Subcutaneous abdominal adipose tissue (tissue), 5 donors: ENCODE measurements around the gene CES1.
"Not testable (repeated sequence)": the region's sequence is repeated elsewhere in the genome, so short reads cannot be mapped to it uniquely, and the experiment has no call there.

ENCODE experiments used
- H3K27ac ChIP-seq: one replicate; pipeline ENCODE4 v1.7.0; 2013; ENCODE audit warnings: low read depth, mild to moderate bottlenecking, inconsistent platforms, low read length, moderate library complexity
- H3K27me3 ChIP-seq, 5 donors: one replicate each; pipeline ENCODE4 v1.7.0; 2013; ENCODE audit warnings: low read length in 5 of 5, inconsistent platforms in 1 of 5; ENCODE audit not compliant: control insufficient read depth in 5 of 5, insufficient read depth in 4 of 5
- H3K36me3 ChIP-seq, 5 donors: one replicate each; pipeline ENCODE4 v1.7.0; 2013; ENCODE audit warnings: low read length in 5 of 5; ENCODE audit not compliant: control insufficient read depth in 5 of 5, insufficient read depth in 5 of 5
- H3K4me1 ChIP-seq, 5 donors: one replicate each; pipeline ENCODE4 v1.7.0; 2013; ENCODE audit warnings: low read length in 5 of 5, mild to moderate bottlenecking in 3 of 5, moderate library complexity in 1 of 5; ENCODE audit not compliant: control insufficient read depth in 5 of 5, insufficient read depth in 5 of 5
- H3K4me3 ChIP-seq, 5 donors: one replicate each; pipeline ENCODE4 v1.7.0; 2013; ENCODE audit warnings: low read length in 5 of 5, low read depth in 1 of 5
- H3K9ac ChIP-seq, 5 donors: one replicate each; pipeline ENCODE4 v1.7.0; 2013; ENCODE audit warnings: low read length in 5 of 5, mild to moderate bottlenecking in 4 of 5, moderate library complexity in 3 of 5
- H3K9me3 ChIP-seq, 5 donors: one replicate each; pipeline ENCODE4 v1.7.0; 2013; ENCODE audit warnings: low read length in 5 of 5; ENCODE audit not compliant: control insufficient read depth in 5 of 5
- donor health status: healthy.
- donor health status: healthy.
- donor health status: healthy.
- donor health status: healthy.
- donor health status: healthy.

The CES1 gene

GRCh38 chr16:55856950-55857349 is 24.1 kb upstream of the CES1 start:
- Histone ChIP-seq H3K9ac (no peak overlapping the region), H3K4me1 (no peaks in the 10 kb centered on the region), H3K27ac (no peak overlapping the region), H3K27me3 (peaks cover 0 to 6% (median 2%) of the 10 kb centered on the region in 5 donors), H3K9me3 (no peaks in the 10 kb centered on the region), H3K36me3 (no peaks in the 10 kb centered on the region), H3K4me3 (no peak overlapping the region)

GRCh38 chr16:55853114-55853513 is 20.2 kb upstream of the CES1 start:
- Histone ChIP-seq H3K27ac (no peak overlapping the region), H3K36me3 (no peaks in the 10 kb centered on the region), H3K9me3 (no peaks in the 10 kb centered on the region), H3K9ac (no peak overlapping the region), H3K27me3 (peaks cover 2 to 9% (median 8%) of the 10 kb centered on the region in 5 donors), H3K4me3 (no peak overlapping the region), H3K4me1 (no peaks in the 10 kb centered on the region)

GRCh38 chr16:55849536-55849935 is 16.6 kb upstream of the CES1 start:
- H3K4me3 ChIP-seq: no peak overlapping the region
- H3K9me3 ChIP-seq: no peaks in the 10 kb centered on the region
- H3K36me3 ChIP-seq: no peaks in the 10 kb centered on the region
- peaks cover 5 to 17% (median 13%) of the 10 kb centered on the region in 5 donors for H3K27me3 ChIP-seq
- no peak overlapping the region for H3K27ac ChIP-seq
- no peaks in the 10 kb centered on the region for H3K4me1 ChIP-seq
- H3K9ac ChIP-seq: no peak overlapping the region

- no peak overlapping the region for H3K4me3 ChIP-seq
- H3K27me3 ChIP-seq: peaks cover 3 to 15% (median 13%) of the 10 kb centered on the region in 5 donors
- no peak overlapping the region for H3K27ac ChIP-seq
- no peaks in the 10 kb centered on the region for H3K4me1 ChIP-seq
- H3K36me3 ChIP-seq: no peaks in the 10 kb centered on the region
- no peaks in the 10 kb centered on the region for H3K9me3 ChIP-seq
- no peak overlapping the region for H3K9ac ChIP-seq
Measured at GRCh38 chr16:55846598-55847346, 13.9 kb upstream of the CES1 start.

- Histone ChIP-seq H3K27me3 (peaks cover 3 to 9% (median 5%) of the 10 kb centered on the region in 5 donors), H3K4me1 (peaks cover 0 to 7% (median 6%) of the 10 kb centered on the region in 5 donors), H3K36me3 (no peaks in the 10 kb centered on the region), H3K9ac (no peak overlapping the region), H3K4me3 (no peak overlapping the region), H3K9me3 (no peaks in the 10 kb centered on the region), H3K27ac (no peak overlapping the region)
Measured at GRCh38 chr16:55843105-55843395, 10.2 kb upstream of the CES1 start.

GRCh38 chr16:55842369-55843104 is 9.6 kb upstream of the CES1 start:
- Histone ChIP-seq H3K4me3 (no peak overlapping the region), H3K9me3 (no peaks in the 10 kb centered on the region), H3K27me3 (peaks cover 3 to 9% (median 5%) of the 10 kb centered on the region in 5 donors), H3K9ac (no peak overlapping the region), H3K27ac (no peak overlapping the region), H3K36me3 (no peaks in the 10 kb centered on the region), H3K4me1 (peaks cover 0 to 7% (median 6%) of the 10 kb centered on the region in 5 donors)

GRCh38 chr16:55839115-55839514 is 6.2 kb upstream of the CES1 start:
- no peak overlapping the region for H3K4me3 ChIP-seq
- peaks cover 0 to 1% (median 0%) of the 10 kb centered on the region in 5 donors for H3K27me3 ChIP-seq
- H3K4me1 ChIP-seq: peaks cover 5 to 23% (median 22%) of the 10 kb centered on the region in 5 donors
- H3K9me3 ChIP-seq: no peaks in the 10 kb centered on the region
- H3K9ac ChIP-seq: no peak overlapping the region
- no peaks in the 10 kb centered on the region for H3K36me3 ChIP-seq
- no peak overlapping the region for H3K27ac ChIP-seq

- Histone ChIP-seq H3K36me3 (no peaks in the 10 kb centered on the region), H3K9me3 (no peaks in the 10 kb centered on the region), H3K4me1 (peaks cover 5 to 40% (median 32%) of the 10 kb centered on the region in 5 donors), H3K9ac (no peak overlapping the region), H3K4me3 (peak overlapping the region in 1 of 5 donors; percentile 22), H3K27me3 (no peaks in the 10 kb centered on the region), H3K27ac (peak overlapping the region; percentile 75)
Measured at GRCh38 chr16:55836158-55836611, 3.3 kb upstream of the CES1 start.

GRCh38 chr16:55835581-55835980 is 2.7 kb upstream of the CES1 start:
- H3K9me3 ChIP-seq: no peaks in the 10 kb centered on the region
- no peaks in the 10 kb centered on the region for H3K36me3 ChIP-seq
- H3K9ac ChIP-seq: no peak overlapping the region
- H3K4me1 ChIP-seq: peaks cover 5 to 46% (median 36%) of the 10 kb centered on the region in 5 donors
- H3K27me3 ChIP-seq: no peaks in the 10 kb centered on the region
- H3K27ac ChIP-seq: peak overlapping the region; percentile 75
- H3K4me3 ChIP-seq: peak overlapping the region in 1 of 5 donors; percentile 22

- peaks cover 5 to 49% (median 36%) of the 10 kb centered on the region in 5 donors for H3K4me1 ChIP-seq
Measured at GRCh38 chr16:55835173-55835572, 2.3 kb upstream of the CES1 start.

More at GRCh38 chr16:55835173-55835572, 2.3 kb upstream of the CES1 start:
- H3K4me3 ChIP-seq, H3K27me3 ChIP-seq, H3K36me3 ChIP-seq, H3K27ac ChIP-seq, H3K9ac ChIP-seq, H3K9me3 ChIP-seq: not testable (repeated sequence)
